ENCODE data around the gene OST4.
"Not testable (repeated sequence)": the region's sequence is repeated elsewhere in the genome, so short reads cannot be mapped to it uniquely, and the experiment has no call there.

Gene OST4

DNA sequence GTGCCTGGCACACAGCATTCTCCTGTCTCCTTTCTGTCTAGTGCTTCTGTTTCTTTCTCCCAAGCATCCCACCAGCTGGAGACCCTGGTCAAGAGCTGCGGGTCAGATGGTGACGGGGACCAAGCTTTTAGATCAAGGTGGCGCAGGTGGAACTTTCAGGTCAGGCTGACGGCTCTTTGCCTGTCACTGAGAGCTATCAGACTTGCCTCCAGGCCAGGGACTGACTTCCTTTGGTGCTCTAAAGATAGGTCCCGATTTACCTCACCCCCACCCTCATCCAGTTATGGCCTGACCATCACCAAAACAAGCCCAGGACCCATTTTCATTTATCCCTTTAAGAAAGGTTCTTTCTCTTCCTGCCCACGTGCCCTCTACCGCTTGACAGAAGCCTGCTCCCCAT lies 5.8 kb upstream of the OST4 start:
- Histone ChIP-seq H3K27ac (no peak overlapping the region), H2AFZ (ENCODE audit: low read depth) (no peak overlapping the region), H3K4me1 (ENCODE audit: low read depth, poor library complexity, severe bottlenecking) (peaks cover 23% of the 10 kb centered on the region)

DNA sequence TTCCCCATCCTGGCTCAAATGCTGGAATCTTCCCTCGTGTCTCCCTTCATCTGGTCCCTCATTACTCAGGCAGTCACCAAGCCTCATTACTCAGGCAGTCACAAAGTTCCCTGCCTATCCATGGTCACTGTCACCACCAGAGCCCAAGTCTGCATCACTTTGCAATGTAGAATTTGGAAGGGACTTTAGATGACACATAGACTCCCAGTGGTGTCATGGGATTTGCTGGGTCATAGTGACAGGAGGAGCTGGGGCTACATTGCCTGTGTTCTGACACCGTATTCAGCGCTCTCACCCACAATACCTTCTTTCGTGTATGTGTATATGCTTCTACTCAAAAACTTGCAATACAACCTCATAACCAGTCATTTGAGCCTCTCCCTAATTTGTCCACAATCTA lies 4.9 kb upstream of the OST4 start:
- Histone ChIP-seq H2AFZ (ENCODE audit: low read depth) (no peak overlapping the region), H3K4me3 (IDR thresholded peaks at IDR 0.05; ENCODE audit: insufficient read depth, low read depth, low read length) (no peak overlapping the region), H3K27ac (no peak overlapping the region), H3K27me3 (ENCODE audit: insufficient read depth, low read depth) (peaks cover 13% of the 10 kb centered on the region), H3K36me3 (ENCODE audit: insufficient read depth) (no peaks in the 10 kb centered on the region), H3K4me2 (no peak overlapping the region), H4K20me1 (ENCODE audit: insufficient read depth) (no peaks in the 10 kb centered on the region), H3K79me2 (ENCODE audit: insufficient read depth, low read depth) (0 out of 2 replicates have a peak, but pooled peaks cover under 1% of the 10 kb centered on the region), H3K4me1 (ENCODE audit: low read depth, poor library complexity, severe bottlenecking) (peaks cover 18% of the 10 kb centered on the region), H3K9ac (no peak overlapping the region)
- TF ChIP-seq, protein P1, sequence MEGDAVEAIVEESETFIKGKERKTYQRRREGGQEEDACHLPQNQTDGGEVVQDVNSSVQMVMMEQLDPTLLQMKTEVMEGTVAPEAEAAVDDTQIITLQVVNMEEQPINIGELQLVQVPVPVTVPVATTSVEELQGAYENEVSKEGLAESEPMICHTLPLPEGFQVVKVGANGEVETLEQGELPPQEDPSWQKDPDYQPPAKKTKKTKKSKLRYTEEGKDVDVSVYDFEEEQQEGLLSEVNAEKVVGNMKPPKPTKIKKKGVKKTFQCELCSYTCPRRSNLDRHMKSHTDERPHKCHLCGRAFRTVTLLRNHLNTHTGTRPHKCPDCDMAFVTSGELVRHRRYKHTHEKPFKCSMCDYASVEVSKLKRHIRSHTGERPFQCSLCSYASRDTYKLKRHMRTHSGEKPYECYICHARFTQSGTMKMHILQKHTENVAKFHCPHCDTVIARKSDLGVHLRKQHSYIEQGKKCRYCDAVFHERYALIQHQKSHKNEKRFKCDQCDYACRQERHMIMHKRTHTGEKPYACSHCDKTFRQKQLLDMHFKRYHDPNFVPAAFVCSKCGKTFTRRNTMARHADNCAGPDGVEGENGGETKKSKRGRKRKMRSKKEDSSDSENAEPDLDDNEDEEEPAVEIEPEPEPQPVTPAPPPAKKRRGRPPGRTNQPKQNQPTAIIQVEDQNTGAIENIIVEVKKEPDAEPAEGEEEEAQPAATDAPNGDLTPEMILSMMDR (conservative IDR thresholded peaks at IDR 0.05; ENCODE audit: low read depth, low read length): no peak

More for the DNA sequence above, 5.8 kb upstream of the OST4 start:
- no peak overlapping the region for H3K4me3 ChIP-seq (IDR thresholded peaks at IDR 0.05; ENCODE audit: insufficient read depth, low read depth, low read length)
- H3K79me2 ChIP-seq (ENCODE audit: insufficient read depth, low read depth): no peaks in the 10 kb centered on the region
- no peaks in the 10 kb centered on the region for H4K20me1 ChIP-seq (ENCODE audit: insufficient read depth)
- TF ChIP-seq, protein P1 (conservative IDR thresholded peaks at IDR 0.05; ENCODE audit: low read depth, low read length): no peak
- H3K9ac ChIP-seq: no peak overlapping the region
- no peaks in the 10 kb centered on the region for H3K36me3 ChIP-seq (ENCODE audit: insufficient read depth)
- no peak overlapping the region for H3K4me2 ChIP-seq
- peaks cover 13% of the 10 kb centered on the region for H3K27me3 ChIP-seq (ENCODE audit: insufficient read depth, low read depth)

DNA sequence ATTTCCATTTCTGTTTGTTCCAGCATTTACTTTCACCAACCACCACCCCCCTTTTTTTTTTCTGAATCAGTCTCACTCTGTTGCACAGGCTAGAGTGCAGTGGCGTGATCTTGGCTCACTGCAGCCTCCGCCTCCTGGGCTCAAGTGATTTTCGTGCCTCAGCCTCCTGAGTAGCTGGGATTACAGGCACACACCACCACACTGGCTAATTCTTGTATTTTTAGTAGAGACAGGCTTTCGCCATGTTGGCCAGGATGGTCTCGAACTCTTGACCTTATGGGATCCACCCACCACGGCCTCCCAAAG lies 4.1 kb upstream of the OST4 start:
- H4K20me1 ChIP-seq (ENCODE audit: insufficient read depth); H3K79me2 ChIP-seq (ENCODE audit: insufficient read depth, low read depth); H3K9ac ChIP-seq; H3K27ac ChIP-seq; H3K36me3 ChIP-seq (ENCODE audit: insufficient read depth); H3K4me2 ChIP-seq; H2AFZ ChIP-seq (ENCODE audit: low read depth); H3K4me3 ChIP-seq (IDR thresholded peaks at IDR 0.05; ENCODE audit: insufficient read depth, low read depth, low read length): not testable (repeated sequence)
- Histone ChIP-seq H3K27me3 (ENCODE audit: insufficient read depth, low read depth) (peaks cover 13% of the 10 kb centered on the region), H3K4me1 (ENCODE audit: low read depth, poor library complexity, severe bottlenecking) (peaks cover 19% of the 10 kb centered on the region)

DNA sequence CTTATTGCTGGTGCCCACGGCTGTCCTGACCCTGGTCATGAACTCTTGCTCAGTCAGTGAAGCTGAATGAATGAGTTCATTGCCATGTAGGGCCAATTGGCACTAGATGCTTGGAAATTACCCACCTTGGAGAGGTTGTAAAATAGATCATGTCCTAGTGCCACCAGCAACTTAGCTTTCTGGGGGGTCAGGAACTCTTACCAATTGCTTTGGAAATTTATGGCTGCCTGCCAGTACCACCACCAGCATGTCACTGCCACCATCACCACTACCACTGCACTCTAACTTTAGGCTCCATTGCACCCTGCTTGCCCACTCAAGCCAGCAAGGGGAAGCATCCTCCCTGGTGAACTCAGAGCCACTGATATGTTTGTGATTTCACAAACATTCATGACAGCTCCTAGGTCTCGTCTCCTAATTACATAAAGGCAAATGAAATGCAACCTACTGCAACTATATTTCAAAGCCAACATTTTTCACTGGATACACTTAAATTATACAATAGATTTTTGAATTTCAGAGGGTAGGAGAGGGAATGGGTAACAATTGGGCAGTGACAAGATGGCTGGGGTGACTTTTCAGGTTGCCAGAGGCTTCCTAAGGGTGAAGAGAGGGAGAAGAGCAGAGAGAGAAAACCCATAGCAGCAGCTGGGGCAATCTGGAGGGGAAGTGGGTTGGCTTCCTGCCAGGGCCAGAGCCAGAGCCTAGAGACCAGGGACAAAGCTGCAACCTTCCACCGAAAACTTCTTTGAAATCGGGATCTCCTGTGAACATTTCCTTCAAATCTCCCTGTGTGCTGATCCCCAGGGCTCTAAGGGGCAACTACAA lies 3.5 kb upstream of the OST4 start:
- H3K27me3 ChIP-seq (ENCODE audit: insufficient read depth, low read depth): peaks cover 13% of the 10 kb centered on the region
- peaks cover 25% of the 10 kb centered on the region for H3K4me1 ChIP-seq (ENCODE audit: low read depth, poor library complexity, severe bottlenecking)
- H3K4me3 ChIP-seq (IDR thresholded peaks at IDR 0.05; ENCODE audit: insufficient read depth, low read depth, low read length): no peak overlapping the region
- H3K79me2 ChIP-seq (ENCODE audit: insufficient read depth, low read depth): peaks cover 14% of the 10 kb centered on the region
- H4K20me1 ChIP-seq (ENCODE audit: insufficient read depth): no peaks in the 10 kb centered on the region
- no peak overlapping the region; the same call in 1 of the 2 replicates for H3K4me2 ChIP-seq
- no peaks in the 10 kb centered on the region for H3K36me3 ChIP-seq (ENCODE audit: insufficient read depth)
- H3K9ac ChIP-seq: no peak overlapping the region
- no peak overlapping the region for H2AFZ ChIP-seq (ENCODE audit: low read depth)
- no peak overlapping the region for H3K27ac ChIP-seq
- TF ChIP-seq, protein P1 (conservative IDR thresholded peaks at IDR 0.05; ENCODE audit: low read depth, low read length): no peak

DNA sequence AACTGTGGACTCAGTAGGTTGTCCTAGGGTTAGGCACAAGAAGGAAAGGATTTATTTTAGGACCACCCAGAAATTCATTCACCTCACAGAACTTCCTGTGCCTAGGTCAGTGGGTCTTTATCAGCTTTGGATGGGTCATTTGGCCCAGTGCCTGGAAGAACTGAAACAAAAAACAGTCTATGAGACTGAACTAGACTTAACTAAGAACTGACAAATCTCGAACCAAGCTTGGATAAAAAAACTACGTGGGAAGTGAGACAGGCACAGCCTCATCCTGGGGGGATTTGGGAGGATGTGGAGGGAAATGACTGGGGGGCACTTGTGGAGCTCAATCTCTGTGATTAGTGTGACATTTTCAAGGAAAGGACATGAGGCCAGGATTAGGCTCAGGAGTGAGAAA lies 2.3 kb upstream of the OST4 start:
- Histone ChIP-seq H3K4me3 (IDR thresholded peaks at IDR 0.05; ENCODE audit: insufficient read depth, low read depth, low read length) (no peak overlapping the region), H3K27me3 (ENCODE audit: insufficient read depth, low read depth) (peaks cover 13% of the 10 kb centered on the region), H2AFZ (ENCODE audit: low read depth) (no peak overlapping the region), H3K9ac (no peak overlapping the region), H3K4me2 (no peak overlapping the region), H3K36me3 (ENCODE audit: insufficient read depth) (no peaks in the 10 kb centered on the region), H3K79me2 (ENCODE audit: insufficient read depth, low read depth) (peaks cover 20% of the 10 kb centered on the region), H3K27ac (no peak overlapping the region), H3K4me1 (ENCODE audit: low read depth, poor library complexity, severe bottlenecking) (peaks cover 29% of the 10 kb centered on the region), H4K20me1 (ENCODE audit: insufficient read depth) (no peaks in the 10 kb centered on the region)
- TF ChIP-seq, protein P1 (conservative IDR thresholded peaks at IDR 0.05; ENCODE audit: low read depth, low read length): no peak
